Trophoblast cell (in vitro differentiated cells and primary cell): ENCODE results near the gene SNORC.

Experiments
- DNase-seq, 2 donors: peaks; one replicate each; pipeline ENCODE4 v3.0.0-alpha.2; 2016
- H2AFZ ChIP-seq: 2 replicates; pipeline ENCODE4 v1.6.1; 2013; ENCODE audit warnings: low read length, moderate library complexity, mild to moderate bottlenecking; ENCODE audit not compliant: insufficient read depth, poor library complexity
- H2AK5ac ChIP-seq: 2 replicates; pipeline ENCODE4 v1.6.1; 2013; ENCODE audit warnings: mild to moderate bottlenecking, low read length
- H2BK120ac ChIP-seq: 2 replicates; pipeline ENCODE4 v1.6.1; 2013; ENCODE audit warnings: low read length, mild to moderate bottlenecking, moderate library complexity; ENCODE audit not compliant: insufficient read depth, poor library complexity
- H2BK12ac ChIP-seq: 2 replicates; pipeline ENCODE4 v1.6.1; 2013; ENCODE audit warnings: mild to moderate bottlenecking, low read length, moderate library complexity
- H2BK5ac ChIP-seq: 2 replicates; pipeline ENCODE4 v1.6.1; 2013; ENCODE audit warnings: low read length, low read depth, moderate library complexity, mild to moderate bottlenecking; ENCODE audit not compliant: poor library complexity
- H3K14ac ChIP-seq: 2 replicates; pipeline ENCODE4 v1.6.1; 2013; ENCODE audit warnings: mild to moderate bottlenecking, low read length
- H3K18ac ChIP-seq: 2 replicates; pipeline ENCODE4 v1.6.1; 2013; ENCODE audit warnings: mild to moderate bottlenecking, low read length
- H3K23ac ChIP-seq: 2 replicates; pipeline ENCODE4 v1.6.1; 2013; ENCODE audit warnings: low read length
- H3K27ac ChIP-seq: 2 replicates; pipeline ENCODE4 v1.5.1; 2013; ENCODE audit warnings: low read depth, mild to moderate bottlenecking, inconsistent platforms, low read length, moderate library complexity
- H3K27me3 ChIP-seq: 2 replicates; pipeline ENCODE4 v1.6.1; 2013; ENCODE audit warnings: inconsistent platforms, mild to moderate bottlenecking, low read length, moderate library complexity; ENCODE audit not compliant: insufficient read depth
- H3K36me3 ChIP-seq, 2 experiments: 1 replicate in 1 of 2; 2 replicates in 1 of 2; pipeline ENCODE4 v1.6.1; 2013; ENCODE audit warnings: low read length in 2 of 2, mild to moderate bottlenecking in 2 of 2, moderate library complexity in 1 of 2; ENCODE audit not compliant: insufficient read depth in 2 of 2, control insufficient read depth in 1 of 2
- H3K4ac ChIP-seq: 2 replicates; pipeline ENCODE4 v1.6.1; 2013; ENCODE audit warnings: low read depth, mild to moderate bottlenecking, low read length, moderate library complexity
- H3K4me1 ChIP-seq, 2 experiments: 1 replicate in 1 of 2; 2 replicates in 1 of 2; pipeline ENCODE4 v1.6.1; 2013; ENCODE audit warnings: low read length in 2 of 2, mild to moderate bottlenecking in 2 of 2, moderate library complexity in 1 of 2; ENCODE audit not compliant: insufficient read depth in 2 of 2, control insufficient read depth in 1 of 2
- H3K4me2 ChIP-seq: 2 replicates; pipeline ENCODE4 v1.6.1; 2013; ENCODE audit warnings: inconsistent platforms, mild to moderate bottlenecking, low read length, moderate library complexity
- H3K4me3 ChIP-seq: 2 replicates; pipeline ENCODE4 v1.5.1; 2013; ENCODE audit warnings: mild to moderate bottlenecking, low read depth, low read length, inconsistent platforms
- H3K79me1 ChIP-seq: one replicate; pipeline ENCODE4 v1.6.1; 2013; ENCODE audit warnings: low read length
- H3K79me2 ChIP-seq: 2 replicates; pipeline ENCODE4 v1.6.1; 2013; ENCODE audit warnings: low read length, mild to moderate bottlenecking; ENCODE audit not compliant: control insufficient read depth, insufficient read depth, poor library complexity
- H3K9ac ChIP-seq: 2 replicates; pipeline ENCODE4 v1.6.1; 2013; ENCODE audit warnings: mild to moderate bottlenecking, low read length
- H3K9me3 ChIP-seq: 2 replicates; pipeline ENCODE4 v1.6.1; 2013; ENCODE audit warnings: low read depth, mild to moderate bottlenecking, control low read depth, inconsistent platforms, low read length; ENCODE audit not compliant: insufficient read depth
- H4K12ac ChIP-seq: 2 replicates; pipeline ENCODE4 v1.6.1; 2013; ENCODE audit warnings: low read depth, mild to moderate bottlenecking, low read length, moderate library complexity
- H4K8ac ChIP-seq: 2 replicates; pipeline ENCODE4 v1.6.1; 2013; ENCODE audit warnings: low read depth, mild to moderate bottlenecking, low read length, moderate library complexity
- H4K91ac ChIP-seq: one replicate; pipeline ENCODE4 v1.6.1; 2013; ENCODE audit warnings: low read depth, mild to moderate bottlenecking, low read length, moderate library complexity
- WGBS: extraction: QIAGEN DNeasy Blood & Tissue Kit; methylation state at CpG from one replicate; pipeline ENCODE4 v1.1.7; 2013; ENCODE audit warnings: missing lambda C conversion rate; ENCODE audit not compliant: insufficient read length, insufficient coverage; ENCODE audit errors: extremely low coverage; 5-methylcytosine and 5-hydroxymethylcytosine counted together

The SNORC gene

DNA sequence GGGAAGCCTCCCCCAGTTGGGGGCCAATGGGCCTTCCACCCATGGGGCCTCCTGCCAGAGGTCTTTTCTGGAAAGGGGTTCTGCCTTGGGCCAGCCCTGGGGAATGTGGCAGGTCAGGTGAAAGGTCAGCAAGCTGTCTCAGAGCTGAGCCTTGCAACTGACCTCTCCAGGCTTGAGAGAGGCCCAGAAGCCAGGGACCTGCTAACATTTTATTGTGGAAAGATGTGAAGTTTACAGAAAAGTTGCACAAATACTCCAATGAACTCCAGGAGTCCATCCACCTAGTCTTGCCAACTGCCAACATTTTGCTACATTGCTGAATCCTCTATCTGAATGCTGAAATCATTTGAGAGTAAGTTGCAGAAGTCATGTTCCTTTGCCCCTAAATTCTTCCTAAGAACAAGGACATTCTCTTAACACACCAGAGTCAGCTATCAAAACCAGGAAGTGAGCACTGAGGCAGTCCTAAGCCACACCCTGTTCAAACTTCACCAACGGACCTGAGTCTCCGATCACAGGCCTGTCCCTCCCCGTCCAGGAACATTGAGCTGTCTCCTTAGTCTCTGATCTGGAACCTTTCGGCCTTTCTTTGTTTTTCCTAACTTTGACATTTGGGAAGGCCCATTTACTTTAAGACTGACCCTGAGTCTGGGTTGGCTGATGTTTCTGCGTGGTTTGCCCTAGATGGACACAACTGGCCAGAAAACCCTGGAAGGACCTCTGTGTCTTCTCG is 4.0 kb downstream of the SNORC start:
- H3K4ac ChIP-seq = no peak overlapping the region
- H3K27me3 ChIP-seq = peaks cover 17% of the 10 kb centered on the region
- no peak overlapping the region for H3K27ac ChIP-seq
- WGBS = no CpG with 5 or more reads among the region's 6 CpGs
- H3K79me2 ChIP-seq = no peaks in the 10 kb centered on the region
- H4K12ac ChIP-seq = no peak overlapping the region
- H3K9me3 ChIP-seq = no peaks in the 10 kb centered on the region
- H2BK120ac ChIP-seq = no peak overlapping the region
- H3K4me2 ChIP-seq = no peak overlapping the region
- H4K91ac ChIP-seq = no peak overlapping the region
- H2AFZ ChIP-seq = no peak overlapping the region
- H2AK5ac ChIP-seq = no peak overlapping the region
- no peak overlapping the region for H3K23ac ChIP-seq
- H3K18ac ChIP-seq = no peak overlapping the region
- H3K14ac ChIP-seq = no peak overlapping the region
- DNase-seq = no peak
- H2BK5ac ChIP-seq = no peak overlapping the region
- no peak overlapping the region for H2BK12ac ChIP-seq
- peaks cover 4 to 12% of the 10 kb centered on the region in 2 experiments for H3K4me1 ChIP-seq
- no peak overlapping the region for H3K4me3 ChIP-seq
- H4K8ac ChIP-seq = no peak overlapping the region
- no peaks in the 10 kb centered on the region for H3K79me1 ChIP-seq
- H3K9ac ChIP-seq = no peak overlapping the region
- peaks cover 0 to 1% of the 10 kb centered on the region in 2 experiments for H3K36me3 ChIP-seq

DNA sequence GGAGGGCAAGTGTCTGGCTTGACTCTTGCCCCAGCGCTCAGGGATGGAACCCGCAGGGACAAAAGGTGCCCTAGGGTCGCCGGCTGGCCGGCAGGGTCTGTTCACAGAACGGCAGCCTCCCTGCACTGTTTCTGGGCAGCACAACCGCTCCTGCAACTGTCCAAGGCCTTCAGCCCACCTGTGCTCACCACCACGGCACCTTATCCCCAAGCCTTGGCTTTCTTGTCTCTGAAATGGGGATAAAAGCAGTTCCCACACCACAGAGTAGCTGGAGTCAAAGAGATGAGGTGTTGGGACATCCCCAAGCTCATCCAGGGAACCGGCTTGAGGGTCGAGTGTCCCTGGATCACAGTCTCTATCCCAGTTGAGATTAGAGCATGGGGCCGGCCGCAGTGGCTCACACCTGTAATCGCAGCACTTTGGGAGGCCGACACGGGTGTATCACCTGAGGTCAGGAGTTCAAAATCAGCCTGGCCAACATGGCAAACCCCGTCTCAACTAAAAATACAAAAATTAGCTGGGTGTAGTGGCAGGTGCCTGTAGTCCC is 4.7 kb downstream of the SNORC start:
- Histone ChIP-seq H2BK120ac (no peak overlapping the region), H3K36me3 (peaks cover 0 to 1% of the 10 kb centered on the region in 2 experiments), H2AK5ac (no peak overlapping the region), H4K12ac (no peak overlapping the region), H4K91ac (no peak overlapping the region), H3K4me3 (no peak overlapping the region), H2BK5ac (no peak overlapping the region), H3K4ac (no peak overlapping the region), H3K27ac (no peak overlapping the region), H3K23ac (no peak overlapping the region), H3K14ac (no peak overlapping the region), H3K18ac (no peak overlapping the region), H3K9me3 (no peaks in the 10 kb centered on the region), H3K4me1 (peaks cover 4 to 12% of the 10 kb centered on the region in 2 experiments), H2BK12ac (no peak overlapping the region), H4K8ac (no peak overlapping the region), H2AFZ (no peak overlapping the region), H3K79me1 (no peaks in the 10 kb centered on the region), H3K4me2 (no peak overlapping the region), H3K27me3 (peaks cover 17% of the 10 kb centered on the region), H3K9ac (no peak overlapping the region), H3K79me2 (no peaks in the 10 kb centered on the region)
- no CpG with 5 or more reads among the region's 16 CpGs for WGBS
- no peak for DNase-seq

GRCh38 chr2:232875256-232876121 is 5.4 kb downstream of the SNORC start:
- Histone ChIP-seq H3K18ac (no peak overlapping the region), H4K12ac (no peak overlapping the region), H3K27ac (no peak overlapping the region), H2BK5ac (no peak overlapping the region), H3K14ac (no peak overlapping the region), H3K79me1 (no peaks in the 10 kb centered on the region), H3K36me3 (peaks cover 0 to 1% of the 10 kb centered on the region in 2 experiments), H3K23ac (no peak overlapping the region), H3K4me2 (peak overlapping the region; percentile 58), H3K4me1 (peaks cover 4 to 12% of the 10 kb centered on the region in 2 experiments), H3K9me3 (no peaks in the 10 kb centered on the region), H4K8ac (no peak overlapping the region), H3K9ac (no peak overlapping the region), H2BK12ac (no peak overlapping the region), H2AFZ (no peak overlapping the region), H2BK120ac (no peak overlapping the region), H3K79me2 (no peaks in the 10 kb centered on the region), H3K27me3 (peaks cover 17% of the 10 kb centered on the region), H3K4me3 (peak overlapping the region; percentile 15), H3K4ac (no peak overlapping the region), H4K91ac (no peak overlapping the region), H2AK5ac (no peak overlapping the region)
- DNase-seq = no peak
- no CpG with 5 or more reads among the region's 37 CpGs for WGBS

- no peak overlapping the region for H3K4ac ChIP-seq
- no CpG with 5 or more reads among the region's 119 CpGs for WGBS
These were observed 6.3 kb downstream of the SNORC start for GRCh38 chr2:232876161-232876977.

More at GRCh38 chr2:232876161-232876977, 6.3 kb downstream of the SNORC start:
- Histone ChIP-seq H3K4me2 (peak overlapping the region; percentile 98), H3K18ac (no peak overlapping the region), H4K8ac (no peak overlapping the region), H3K4me3 (peak overlapping the region; percentile 72), H2AFZ (no peak overlapping the region), H3K14ac (no peak overlapping the region), H2BK5ac (no peak overlapping the region), H2BK12ac (no peak overlapping the region), H4K91ac (no peak overlapping the region), H2AK5ac (no peak overlapping the region), H3K9ac (no peak overlapping the region), H4K12ac (peak overlapping the region; percentile 36), H3K4me1 (peaks cover 4 to 12% of the 10 kb centered on the region in 2 experiments), H3K27me3 (peaks cover 17% of the 10 kb centered on the region), H3K27ac (no peak overlapping the region), H3K23ac (no peak overlapping the region), H3K79me2 (no peaks in the 10 kb centered on the region), H3K9me3 (no peaks in the 10 kb centered on the region), H3K79me1 (no peaks in the 10 kb centered on the region), H2BK120ac (no peak overlapping the region), H3K36me3 (peaks cover 0 to 1% of the 10 kb centered on the region in 2 experiments)
- DNase-seq = peak in 1 of 2 donors; percentile 21
